HG03280 (cell line): ENCODE measurements around the gene ORC2.
"Not testable (repeated sequence)": the region's sequence is repeated elsewhere in the genome, so short reads cannot be mapped to it uniquely, and the experiment has no call there.

ENCODE experiments used
- ATAC-seq: cut with Tn5 transposase; IDR thresholded peaks from one replicate; pipeline ENCODE4 v1.9.1; 2021; ENCODE audit warnings: mild to moderate bottlenecking, moderate library complexity; ENCODE audit not compliant: unreplicated experiment

ORC2 gene

GRCh38 chr2:200963124-200963917 is at the start of gene ORC2:
Gene ORC2 (minus strand): TSS chr2:200963660. CDS start chr2:200958123, 5,537 bp downstream.
- ATAC-seq, result peak; percentile 94

GRCh38 chr2:201008296-201008829 is 44.9 kb upstream of the ORC2 start:
- ATAC-seq, result no peak

- ATAC-seq, result no peak
Measured at GRCh38 chr2:201007584-201007998, 44.1 kb upstream of the ORC2 start.

GRCh38 chr2:201006704-201007103 is 43.2 kb upstream of the ORC2 start:
- ATAC-seq, result no peak

GRCh38 chr2:201004370-201004769 is 40.9 kb upstream of the ORC2 start:
- ATAC-seq, result no peak

- ATAC-seq, result no peak
Measured at GRCh38 chr2:200993097-200993496, 29.6 kb upstream of the ORC2 start.

GRCh38 chr2:200987137-200987536 is 23.7 kb upstream of the ORC2 start:
- ATAC-seq, result no peak

GRCh38 chr2:200985799-200986198 is 22.3 kb upstream of the ORC2 start:
- no peak for ATAC-seq

GRCh38 chr2:200976710-200977109 is 13.2 kb upstream of the ORC2 start:
- ATAC-seq, result no peak

GRCh38 chr2:200975672-200976071 is 12.2 kb upstream of the ORC2 start:
- ATAC-seq, result no peak

GRCh38 chr2:200970057-200970456 is 6.6 kb upstream of the ORC2 start:
- ATAC-seq, result not testable (repeated sequence)

GRCh38 chr2:200968735-200969134 is 5.3 kb upstream of the ORC2 start:
- no peak for ATAC-seq

- no peak for ATAC-seq
Measured at GRCh38 chr2:200968162-200968561, 4.7 kb upstream of the ORC2 start.

GRCh38 chr2:200966770-200967169 is 3.3 kb upstream of the ORC2 start:
- ATAC-seq, result no peak

GRCh38 chr2:200964498-200964897 is 1.0 kb upstream of the ORC2 start:
- no peak for ATAC-seq

GRCh38 chr2:200963918-200964252 is 425 bp upstream of the ORC2 start:
- ATAC-seq, result not testable (repeated sequence)

GRCh38 chr2:200962811-200963123 is 693 bp downstream of the ORC2 start:
- peak; percentile 10 for ATAC-seq

GRCh38 chr2:200961674-200962073 is 1.8 kb downstream of the ORC2 start:
- no peak for ATAC-seq

- ATAC-seq, result no peak
Measured at GRCh38 chr2:200950378-200950777, 13.1 kb downstream of the ORC2 start.

- ATAC-seq, result no peak
Measured at GRCh38 chr2:200945395-200945729, 18.1 kb downstream of the ORC2 start.

GRCh38 chr2:200944467-200945394 is 18.7 kb downstream of the ORC2 start:
- no peak for ATAC-seq

- no peak for ATAC-seq
Measured at GRCh38 chr2:200943527-200944105, 19.8 kb downstream of the ORC2 start.
